Upper lobe of left lung (tissue), 6 donors: ENCODE results near the gene LMOD2. TPM values are rescaled to one million over a fixed set of nuclear protein-coding genes. Genes with fewer than 3 reads are reported as not detected.

Experiments
- ATAC-seq, 2 donors: fragments of 200-7000 bp; cut with Tn5 transposase; one replicate each; pipeline ENCODE4 v1.9.1; 2022; ENCODE audit warnings: mild to moderate bottlenecking in 2 of 2, moderate library complexity in 2 of 2; ENCODE audit not compliant: low FRiP score in 2 of 2
- DNase-seq, 2 donors: peaks; one replicate each; pipeline ENCODE4 v3.0.0-alpha.2; 2019 to 2020
- H3K27ac ChIP-seq, 4 donors: fragments of 200-600 bp; sonication (generic); one replicate each; pipeline ENCODE4 v1.5.1; 2016 to 2019
- H3K27me3 ChIP-seq, 4 donors: fragments of 200-600 bp; sonication (generic); one replicate each; pipeline ENCODE4 v1.5.1; 2017 to 2019
- H3K36me3 ChIP-seq, 4 donors: fragments of 200-600 bp; sonication (generic); one replicate each; pipeline ENCODE4 v1.5.1; 2016 to 2019
- H3K4me1 ChIP-seq, 4 donors: fragments of 200-600 bp; sonication (generic); one replicate each; pipeline ENCODE4 v1.5.1; 2018 to 2019
- H3K4me3 ChIP-seq, 4 donors: fragments of 200-600 bp; sonication (generic); one replicate each; pipeline ENCODE4 v1.5.1; 2017 to 2019; ENCODE audit warnings: mild to moderate bottlenecking in 2 of 4, moderate library complexity in 1 of 4
- H3K9me3 ChIP-seq, 4 donors: fragments of 200-600 bp; sonication (generic); one replicate each; pipeline ENCODE4 v1.5.1; 2018 to 2019
- CTCF ChIP-seq, 6 experiments: fragments of 450-650 bp in 4 of 6; fragments of 200-600 bp in 2 of 6; sonication (generic) in 2 of 6; IDR thresholded peaks; one replicate each; pipeline ENCODE4 v1.5.1; 2016 to 2019; ENCODE audit warnings: antibody characterized with exemption in 6 of 6
- EP300 ChIP-seq, 4 donors: sonication (generic); formaldehyde crosslinking; IDR thresholded peaks; one replicate each; pipeline ENCODE4 v1.5.1; 2017; ENCODE audit warnings: antibody characterized with exemption in 4 of 4, control low read depth in 2 of 4
- POLR2A ChIP-seq, 4 donors: fragments of 450-650 bp; IDR thresholded peaks; one replicate each; pipeline ENCODE4 v1.5.1; 2016 to 2017; ENCODE audit warnings: antibody characterized with exemption in 4 of 4, mild to moderate bottlenecking in 2 of 4
- POLR2AphosphoS5 ChIP-seq, 2 donors: sonication (generic); formaldehyde crosslinking; IDR thresholded peaks; one replicate each; pipeline ENCODE4 v1.5.1; 2017; ENCODE audit warnings: antibody characterized with exemption in 2 of 2
- WGBS, 2 donors: methylation state at CpG; one replicate each; pipeline ENCODE4 v1.1.5; 2017 to 2018; 5-methylcytosine and 5-hydroxymethylcytosine counted together
- total RNA-seq, 6 donors: library from RNA; depleted of rRNA in 4 of 6; stranded (reverse); fragments of >200 nt in 4 of 6; gene quantifications; one replicate each; pipeline versions ENCODE4 v1.1.0 to v1.2.1, GENCODE V29; 2016 to 2021
- donor health status: DM: no; HTN: no; CAD: no; lungs with moderate emphysema.
- donor health status: DM: no; HTN: yes; CAD: no; lungs with severe emphysema.

LMOD2 gene
- total RNA-seq, 6 donors from 2014 or later: not detected

- no peaks in the 10 kb centered on the region for H3K36me3 ChIP-seq
- DNase-seq: no peak
- H3K27me3 ChIP-seq: no peaks in the 10 kb centered on the region
- H3K4me1 ChIP-seq: peaks cover 0 to 6% (median 4%) of the 10 kb centered on the region in 4 donors
- ATAC-seq: peak in 1 of 2 donors; percentile 42
- H3K27ac ChIP-seq: no peak overlapping the region
- H3K4me3 ChIP-seq: no peak overlapping the region
- H3K9me3 ChIP-seq: no peaks in the 10 kb centered on the region
- TF ChIP-seq POLR2AphosphoS5 (IDR thresholded peaks at IDR 0.05) (no peak), CTCF (IDR thresholded peaks at IDR 0.05) (no peak), EP300 (IDR thresholded peaks at IDR 0.05) (no peak), POLR2A (IDR thresholded peaks at IDR 0.05) (no peak)
- 49 to 52% methylated on average over 2 of the region's 2 CpGs for WGBS, 2 donors
Measured at GRCh38 chr7:123674399-123675180, 18.9 kb downstream of the LMOD2 start.

- no peak overlapping the region for H3K27ac ChIP-seq
- no peaks in the 10 kb centered on the region for H3K9me3 ChIP-seq
- ATAC-seq (peak in 1 of 2 donors; percentile 83), DNase-seq (no peak)
- no peaks in the 10 kb centered on the region for H3K27me3 ChIP-seq
- no peak for TF ChIP-seq POLR2AphosphoS5 (IDR thresholded peaks at IDR 0.05)
- no peak for TF ChIP-seq CTCF (IDR thresholded peaks at IDR 0.05)
- TF ChIP-seq EP300 (IDR thresholded peaks at IDR 0.05): no peak
- TF ChIP-seq POLR2A (IDR thresholded peaks at IDR 0.05): no peak
- H3K36me3 ChIP-seq: no peaks in the 10 kb centered on the region
- H3K4me3 ChIP-seq: no peak overlapping the region
- H3K4me1 ChIP-seq: peaks cover 0 to 6% (median 4%) of the 10 kb centered on the region in 4 donors
Measured at GRCh38 chr7:123675181-123675473, 19.5 kb downstream of the LMOD2 start.

- Histone ChIP-seq H3K27ac (no peak overlapping the region), H3K9me3 (no peaks in the 10 kb centered on the region), H3K4me3 (no peak overlapping the region), H3K36me3 (peaks cover 0 to 3% (median 0%) of the 10 kb centered on the region in 4 donors), H3K4me1 (peaks cover 0 to 19% (median 17%) of the 10 kb centered on the region in 4 donors), H3K27me3 (no peaks in the 10 kb centered on the region)
- 92% methylated on average over 2 of the region's 2 CpGs for WGBS, 2 donors
- TF ChIP-seq EP300 (IDR thresholded peaks at IDR 0.05): no peak
- no peak for TF ChIP-seq POLR2A (IDR thresholded peaks at IDR 0.05)
- no peak for TF ChIP-seq POLR2AphosphoS5 (IDR thresholded peaks at IDR 0.05)
- TF ChIP-seq CTCF (IDR thresholded peaks at IDR 0.05): no peak
- DNase-seq: no peak
- no peak for ATAC-seq
Measured at GRCh38 chr7:123677061-123677715, 21.5 kb downstream of the LMOD2 start.

GRCh38 chr7:123679614-123680013 lies 23.9 kb downstream of the LMOD2 start:
- Histone ChIP-seq H3K27ac (peak overlapping the region in 1 of 4 donors; percentile 50), H3K4me1 (peaks cover 0 to 24% (median 16%) of the 10 kb centered on the region in 4 donors), H3K27me3 (no peaks in the 10 kb centered on the region), H3K9me3 (no peaks in the 10 kb centered on the region), H3K4me3 (no peak overlapping the region), H3K36me3 (peaks cover 0 to 12% (median 2%) of the 10 kb centered on the region in 4 donors)
- ATAC-seq: no peak
- WGBS, 2 donors: 76 to 85% methylated on average over 3 of the region's 3 CpGs
- TF ChIP-seq EP300 (IDR thresholded peaks at IDR 0.05) (no peak), POLR2AphosphoS5 (IDR thresholded peaks at IDR 0.05) (no peak)
- DNase-seq: no peak

GRCh38 chr7:123680580-123680979 lies 24.9 kb downstream of the LMOD2 start:
- 84 to 91% methylated on average over 3 of the region's 3 CpGs for WGBS, 2 donors
- no peak for TF ChIP-seq POLR2AphosphoS5 (IDR thresholded peaks at IDR 0.05)
- no peak for TF ChIP-seq POLR2A (IDR thresholded peaks at IDR 0.05)
- no peak for TF ChIP-seq EP300 (IDR thresholded peaks at IDR 0.05)
- TF ChIP-seq CTCF (IDR thresholded peaks at IDR 0.05): no peak
- peak overlapping the region in 1 of 4 donors; percentile 59 for H3K27ac ChIP-seq
- no peaks in the 10 kb centered on the region for H3K27me3 ChIP-seq
- H3K4me1 ChIP-seq: peaks cover 0 to 24% (median 16%) of the 10 kb centered on the region in 4 donors
- ATAC-seq: no peak
- H3K36me3 ChIP-seq: peaks cover 0 to 17% (median 2%) of the 10 kb centered on the region in 4 donors
- H3K9me3 ChIP-seq: no peaks in the 10 kb centered on the region
- H3K4me3 ChIP-seq: no peak overlapping the region
- no peak for DNase-seq
